HepG2 (cell line): ENCODE measurements around the gene PLVAP. TPM values are rescaled to one million over a fixed set of nuclear protein-coding genes. Genes with fewer than 3 reads are reported as not detected.

Source experiments
- ATAC-seq: fragments of 200-7000 bp; cut with Tn5 transposase; 3 replicates; pipeline ENCODE4 v1.9.1; 2020; ENCODE audit warnings: mild to moderate bottlenecking, moderate library complexity
- BruUV-seq: library from RNA; stranded (reverse); fragments of 400-500 nt; replicated peaks from 2 replicates; lab custom pipeline; 2021; lab: Mats Ljungman, UMichigan
- CTCF ChIA-PET: fragments of 300-600 bp; formaldehyde crosslinking; extraction: SDS; loops from one replicate; lab custom pipeline; 2021; ENCODE audit warnings: low total read pairs, inconsistent platforms, low intra/inter-chr PET ratio; lab: Yijun Ruan, JAX
- POLR2A ChIA-PET: fragments of 350-600 bp; sonication (Branson Sonifier 250); formaldehyde crosslinking; loops from one replicate; lab custom pipeline; 2020; ENCODE audit warnings: antibody characterized with exemption, inconsistent platforms; lab: Yijun Ruan, JAX
- DNase-seq: peaks from one replicate; pipeline ENCODE4 v3.0.0-alpha.2; 2015; ENCODE audit warnings: low spot score
- FAIRE-seq: peaks from 3 replicates; lab custom pipeline; 2011; peaks lifted over from hg19 to GRCh38; lab: Jason Lieb, UNC
- H2AFZ ChIP-seq: one replicate; pipeline ENCODE4 v1.6.1; 2011; ENCODE audit warnings: low read length, inconsistent platforms
- H3K27ac ChIP-seq: fragments of 300-600 bp; 3 replicates; pipeline ENCODE4 v1.8.0; 2011; ENCODE audit warnings: mixed run types, mild to moderate bottlenecking, mixed read lengths, low read length, inconsistent platforms; ENCODE audit not compliant: insufficient read depth; ENCODE audit errors: extremely low read length
- H3K27me3 ChIP-seq, 2 experiments: fragments of 200-600 bp in 1 of 2; 2 replicates in 1 of 2; 3 replicates in 1 of 2; pipeline versions ENCODE4 v1.6.0 to v1.8.0; 2011; ENCODE audit warnings: low read length in 2 of 2, mild to moderate bottlenecking in 2 of 2, moderate library complexity in 2 of 2, inconsistent platforms in 1 of 2; ENCODE audit not compliant: insufficient read depth in 2 of 2, control insufficient read depth in 1 of 2
- H3K36me3 ChIP-seq, 2 experiments: fragments of 200-600 bp in 1 of 2; replicated peaks in 1 of 2; 2 replicates in 1 of 2; 3 replicates in 1 of 2; pipeline versions ENCODE4 v1.5.1 to v1.8.0; 2011; ENCODE audit warnings: low read length in 2 of 2, inconsistent platforms in 1 of 2; ENCODE audit not compliant: insufficient read depth in 2 of 2, control insufficient read depth in 1 of 2
- H3K4me1 ChIP-seq: 2 replicates; pipeline ENCODE4 v1.5.1; 2012; ENCODE audit warnings: low read length, inconsistent platforms; ENCODE audit not compliant: insufficient read depth
- H3K4me2 ChIP-seq: 2 replicates; pipeline ENCODE4 v1.6.0; 2011; ENCODE audit warnings: low read depth, low read length, inconsistent platforms
- H3K4me3 ChIP-seq, 3 experiments: fragments of 200-600 bp in 1 of 3; sonication (generic), shearing (Covaris generic) in 1 of 3; replicated peaks in 1 of 3; 2 replicates each; pipeline ENCODE4 v1.5.1; 2011 to 2016; ENCODE audit warnings: low read length in 3 of 3, inconsistent platforms in 2 of 3, low read depth in 2 of 3, mild to moderate bottlenecking in 2 of 3, control low read depth in 1 of 3, mixed read lengths in 1 of 3; ENCODE audit not compliant: insufficient read depth in 1 of 3
- H3K79me2 ChIP-seq: one replicate; pipeline ENCODE4 v1.6.1; 2011; ENCODE audit warnings: low read length, inconsistent platforms; ENCODE audit not compliant: insufficient read depth
- H3K9ac ChIP-seq: 2 replicates; pipeline ENCODE4 v1.6.0; 2011; ENCODE audit warnings: mild to moderate bottlenecking, low read depth, low read length, inconsistent platforms; ENCODE audit not compliant: insufficient read depth
- H3K9me3 ChIP-seq: 2 replicates; pipeline ENCODE4 v1.5.1; 2012; ENCODE audit warnings: mild to moderate bottlenecking, low read length
- H4K20me1 ChIP-seq: 2 replicates; pipeline ENCODE4 v1.6.0; 2011; ENCODE audit warnings: inconsistent platforms, mild to moderate bottlenecking, low read length, moderate library complexity; ENCODE audit not compliant: insufficient read depth
- ATF1 ChIP-seq: IDR thresholded peaks from 2 replicates; pipeline ENCODE4 v1.6.1; 2016; ENCODE audit warnings: mild to moderate bottlenecking, control low read depth
- E2F2 ChIP-seq: sonication (generic); formaldehyde crosslinking; IDR thresholded peaks from 2 replicates; pipeline ENCODE4 v1.4.0; 2020; ENCODE audit warnings: missing genetic modification reagents, borderline replicate concordance
- HDAC6 ChIP-seq: fragments of 200-600 bp; sonication (generic); IDR thresholded peaks from 2 replicates; pipeline ENCODE4 v1.7.0; 2017; ENCODE audit warnings: mild to moderate bottlenecking, antibody characterized with exemption, low read length, low read depth
- MED8 ChIP-seq: sonication (generic); formaldehyde crosslinking; IDR thresholded peaks from 2 replicates; pipeline ENCODE4 v1.8.1; 2023; ENCODE audit warnings: mild to moderate bottlenecking, missing genetic modification reagents; ENCODE audit not compliant: insufficient replicate concordance
- PPARG ChIP-seq: conservative IDR thresholded peaks from 2 replicates; pipeline ENCODE4 v1.6.1; 2016; ENCODE audit warnings: missing biosample characterization, missing genetic modification reagents
- SIN3B ChIP-seq: fragments of 150-350 bp; IDR thresholded peaks from 2 replicates; pipeline ENCODE4 v1.6.1; 2014; ENCODE audit warnings: low read length
- STAT6 ChIP-seq: sonication (generic); formaldehyde crosslinking; IDR thresholded peaks from 2 replicates; pipeline ENCODE4 v1.4.0; 2020; ENCODE audit warnings: missing genetic modification reagents, mild to moderate bottlenecking, borderline replicate concordance
- ZFX ChIP-seq: sonication (generic); formaldehyde crosslinking; IDR thresholded peaks from 2 replicates; pipeline ENCODE4 v1.4.0; 2020; ENCODE audit warnings: mild to moderate bottlenecking, low read depth, missing genetic modification reagents, moderate library complexity
- ZMYM4 ChIP-seq: sonication (generic); formaldehyde crosslinking; IDR thresholded peaks from 2 replicates; pipeline ENCODE4 v1.8.1; 2023; ENCODE audit warnings: mild to moderate bottlenecking, missing genetic modification reagents
- ZNF121 ChIP-seq: sonication (generic); formaldehyde crosslinking; IDR thresholded peaks from 2 replicates; pipeline ENCODE4 v1.5.0; 2020; ENCODE audit warnings: mild to moderate bottlenecking, missing genetic modification reagents
- ZNF333 ChIP-seq: sonication (generic); formaldehyde crosslinking; IDR thresholded peaks from 2 replicates; pipeline ENCODE4 v1.4.0; 2020; ENCODE audit warnings: mild to moderate bottlenecking, missing genetic modification reagents, borderline replicate concordance
- ZNF770 ChIP-seq: sonication (generic); formaldehyde crosslinking; IDR thresholded peaks from 2 replicates; pipeline ENCODE4 v1.5.0; 2020; ENCODE audit warnings: mild to moderate bottlenecking, missing genetic modification reagents
- ZSCAN31 ChIP-seq: sonication (generic); formaldehyde crosslinking; IDR thresholded peaks from 2 replicates; pipeline ENCODE4 v1.5.0; 2020; ENCODE audit warnings: low read depth, mild to moderate bottlenecking, missing genetic modification reagents
- WGBS: methylation state at CpG from one replicate; pipeline ENCODE4 v1.1.6; 2017; ENCODE audit warnings: low lambda C conversion rate; 5-methylcytosine and 5-hydroxymethylcytosine counted together
- in situ Hi-C: cut with HindIII; loops from 2 replicates; pipeline ENCODE4 v1.10.0; 2017; ENCODE audit warnings: low pct_unique_long_range_greater_than_20kb; ENCODE audit not compliant: extremely low pct_ligation_motif_present
- intact Hi-C: fragments of 100-400 bp; cut with micrococcal nuclease; formaldehyde crosslinking; loops from one replicate; pipeline ENCODE4 v1.10.0; 2022; ENCODE audit not compliant: unreplicated experiment
- polyA plus RNA-seq, 8 experiments: library from polyadenylated mRNA; depleted of rRNA in 3 of 8; stranded (reverse) in 7 of 8; unstranded in 1 of 8; fragments of >200 nt; fragmentation: Illumina TruSeq in 4 of 8; extraction: Trizol in 4 of 8; gene quantifications; 2 replicates each; pipeline versions ENCODE4 v1.2.1 to v1.2.3, GENCODE V29; 2011 to 2016; ENCODE audit warnings: low read depth in 4 of 8, missing spikeins in 1 of 8, mixed read lengths in 1 of 8; ENCODE audit not compliant: insufficient read depth in 1 of 8
- total RNA-seq, 5 experiments: library from RNA; depleted of rRNA; stranded (reverse); fragments of >200 nt; fragmentation: Illumina TruSeq; extraction: Trizol; gene quantifications; 2 replicates each; pipeline ENCODE4 v1.2.3, GENCODE V29; 2016; ENCODE audit warnings: low read depth in 1 of 5

Gene PLVAP
- total and polyA plus RNA-seq, 2 of the 13 experiments (the other 11 are each of a cell fraction or from before 2014, with no cell fraction given), result 0.26 TPM; not detected in 1

GRCh38 chr19:17406887-17407196 is 29.7 kb upstream of the PLVAP start:
- ChIA-PET CTCF (no interaction called here), POLR2A (interaction anchor here (0.7 to 3.5 kb wide), 12 partner anchors 8 to 104 kb away, joined by 3 to 76 read pairs (median 4); partner anchors contain the start of genes ANO8, DDA1, MVB12A and TMEM221)
- FAIRE-seq (peak; percentile 66), ATAC-seq (peak; percentile 36), DNase-seq (no peak)
- H3K27ac ChIP-seq, result peak overlapping the region; percentile 81
- peak overlapping the region; percentile 62 to 82 (median 70) for H3K4me3 ChIP-seq
- 6% methylated on average over 2 of the region's 2 CpGs for WGBS
- peaks cover 1 to 9% of the 10 kb centered on the region in 2 experiments; a peak in 2 of 5 replicates for H3K36me3 ChIP-seq
- peaks cover 33% of the 10 kb centered on the region for H3K79me2 ChIP-seq
- no peaks in the 10 kb centered on the region; a peak in 1 of 5 replicates for H3K27me3 ChIP-seq
- H3K9ac ChIP-seq, result peak overlapping the region; percentile 78
- H2AFZ ChIP-seq, result no peak overlapping the region
- BruUV-seq, result TSS peak; percentile 86
- no peaks in the 10 kb centered on the region; the same call in 1 of the 2 replicates for H4K20me1 ChIP-seq
- no peaks in the 10 kb centered on the region for H3K9me3 ChIP-seq
- H3K4me1 ChIP-seq, result peaks cover 13% of the 10 kb centered on the region
- in situ Hi-C loops (no loop called here), intact Hi-C loops (loop anchor here (5.0 kb wide), 1 partner anchor 70 kb away; the partner anchor contains the start of gene GTPBP3)
- TF ChIP-seq ZNF770 (CRISPR knock-in tag) (peak; percentile 64), E2F2 (no peak), SIN3B (no peak), STAT6 (CRISPR knock-in tag) (peak; percentile 29; the same call in 1 of the 2 replicates), ZSCAN31 (CRISPR knock-in tag) (0 out of 2 replicates have a peak, but pooled peaks have one; percentile 1), HDAC6 (no peak), ZNF333 (CRISPR knock-in tag) (0 out of 2 replicates have a peak, but pooled peaks have one; percentile 40), ATF1 (CRISPR knock-in tag) (no peak), MED8 (CRISPR knock-in tag) (peak; percentile 37), ZMYM4 (CRISPR knock-in tag) (0 out of 2 replicates have a peak, but pooled peaks have one; percentile 3), ZNF121 (peak; percentile 80), PPARG (CRISPR knock-in tag) (peak; percentile 74), ZFX (CRISPR knock-in tag) (peak; percentile 42)
- TF ChIP-seq, all 625 proteins: peak for 9
- peak overlapping the region; percentile 92 for H3K4me2 ChIP-seq
